Gastroesophageal sphincter (tissue), 4 donors: Measurements from ENCODE around the gene LILRA2. TPM values are rescaled to one million over a fixed set of nuclear protein-coding genes. Genes with fewer than 3 reads are reported as not detected.
"Not testable (repeated sequence)": the region's sequence is repeated elsewhere in the genome, so short reads cannot be mapped to it uniquely, and the experiment has no call there.

Experiments used
- ATAC-seq: fragments of 150-250 bp; one replicate; pipeline ENCODE4 v1.9.1; 2016; ENCODE audit warnings: mild to moderate bottlenecking, moderate library complexity
- H3K27ac ChIP-seq, 4 donors: fragments of 200-600 bp; sonication (generic) in 3 of 4; 1 replicate in 3 of 4; 2 replicates in 1 of 4; pipeline ENCODE4 v1.5.1; 2016 to 2019
- H3K27me3 ChIP-seq: fragments of 200-600 bp; sonication (generic); one replicate; pipeline ENCODE4 v1.5.1; 2019
- H3K36me3 ChIP-seq, 2 donors: fragments of 200-600 bp; sonication (generic); one replicate each; pipeline ENCODE4 v1.5.1; 2019; ENCODE audit warnings: control low read depth in 1 of 2
- H3K4me1 ChIP-seq, 3 donors: fragments of 200-600 bp; sonication (generic); 1 replicate in 2 of 3; 2 replicates in 1 of 3; pipeline ENCODE4 v1.5.1; 2016 to 2019; ENCODE audit warnings: control low read depth in 2 of 3
- H3K4me3 ChIP-seq, 2 donors: fragments of 200-600 bp; sonication (generic); one replicate each; pipeline ENCODE4 v1.5.1; 2019; ENCODE audit warnings: mild to moderate bottlenecking in 1 of 2, moderate library complexity in 1 of 2
- H3K9me3 ChIP-seq, 3 donors: fragments of 200-600 bp; sonication (generic); one replicate each; pipeline ENCODE4 v1.5.1; 2017 to 2019; ENCODE audit warnings: control low read depth in 2 of 3
- CTCF ChIP-seq, 4 experiments: fragments of 200-600 bp in 2 of 4; fragments of 450-650 bp in 2 of 4; sonication (generic) in 1 of 4; IDR thresholded peaks; one replicate each; pipeline ENCODE4 v1.5.1; 2017 to 2019; ENCODE audit warnings: antibody characterized with exemption in 4 of 4, mild to moderate bottlenecking in 2 of 4, moderate library complexity in 2 of 4
- EP300 ChIP-seq: sonication (generic); formaldehyde crosslinking; IDR thresholded peaks from one replicate; pipeline ENCODE4 v1.6.1; 2017; ENCODE audit warnings: antibody characterized with exemption, mild to moderate bottlenecking
- POLR2A ChIP-seq, 2 donors: fragments of 450-650 bp; IDR thresholded peaks; one replicate each; pipeline ENCODE4 v1.6.1; 2017; ENCODE audit warnings: antibody characterized with exemption in 2 of 2, mild to moderate bottlenecking in 2 of 2, moderate library complexity in 1 of 2
- POLR2AphosphoS5 ChIP-seq: sonication (generic); formaldehyde crosslinking; IDR thresholded peaks from one replicate; pipeline ENCODE4 v1.6.1; 2017; ENCODE audit warnings: antibody characterized with exemption
- WGBS, 2 donors: methylation state at CpG; one replicate each; pipeline ENCODE4 v1.1.5; 2018; ENCODE audit warnings: low coverage in 1 of 2; 5-methylcytosine and 5-hydroxymethylcytosine counted together
- total RNA-seq, 4 donors: library from RNA; depleted of rRNA; stranded (reverse); fragments of >200 nt; gene quantifications; one replicate each; pipeline ENCODE4 v1.1.0, GENCODE V29; 2016

Gene LILRA2
- total RNA-seq, 4 donors from 2014 or later: 0.47 to 2.4 (median 1.5) TPM

- ATAC-seq: no peak
- Histone ChIP-seq H3K9me3 (peaks cover 0 to 5% (median 0%) of the 10 kb centered on the region in 3 donors), H3K27ac (no peak overlapping the region), H3K4me1 (no peaks in the 10 kb centered on the region), H3K36me3 (no peaks in the 10 kb centered on the region), H3K4me3 (no peak overlapping the region), H3K27me3 (peaks cover 12% of the 10 kb centered on the region)
- no peak for TF ChIP-seq CTCF (IDR thresholded peaks at IDR 0.05)
- no peak for TF ChIP-seq EP300
- no peak for TF ChIP-seq POLR2AphosphoS5
- TF ChIP-seq POLR2A (IDR thresholded peaks at IDR 0.05): no peak
- WGBS, 2 donors: 76 to 83% methylated on average over 2 to 3 of the region's 4 CpGs
Observed at GRCh38 chr19:54620464-54620863, 46.9 kb downstream of the LILRA2 start.

- H3K27me3 ChIP-seq: peaks cover 21% of the 10 kb centered on the region
- no peaks in the 10 kb centered on the region for H3K36me3 ChIP-seq
- ATAC-seq: no peak
- WGBS, 2 donors: 20 to 61% methylated on average over 1 to 4 of the region's 4 CpGs
- H3K4me3 ChIP-seq: no peak overlapping the region
- no peak overlapping the region for H3K27ac ChIP-seq
- no peaks in the 10 kb centered on the region for H3K4me1 ChIP-seq
- TF ChIP-seq POLR2A (IDR thresholded peaks at IDR 0.05) (no peak), POLR2AphosphoS5 (no peak), EP300 (no peak), CTCF (IDR thresholded peaks at IDR 0.05) (no peak)
- peaks cover 0 to 10% (median 0%) of the 10 kb centered on the region in 3 donors for H3K9me3 ChIP-seq
Observed at GRCh38 chr19:54622431-54622830, 48.8 kb downstream of the LILRA2 start.

GRCh38 chr19:54624234-54624633, 50.6 kb downstream of the LILRA2 start:
- not testable (repeated sequence) for ATAC-seq
- no CpG with 5 or more reads among the region's 10 CpGs for WGBS, 2 donors

GRCh38 chr19:54624934-54625730, 51.5 kb downstream of the LILRA2 start:
- not testable (repeated sequence) for H3K27ac ChIP-seq, H3K4me3 ChIP-seq, H3K4me1 ChIP-seq, H3K36me3 ChIP-seq, ATAC-seq
- 78 to 83% methylated on average over 2 to 6 of the region's 15 CpGs for WGBS, 2 donors
- Histone ChIP-seq H3K27me3 (peaks cover 48% of the 10 kb centered on the region), H3K9me3 (peaks cover 0 to 16% (median 0%) of the 10 kb centered on the region in 3 donors)

More at GRCh38 chr19:54624234-54624633, 50.6 kb downstream of the LILRA2 start:
- not testable (repeated sequence) for H3K4me3 ChIP-seq, H3K36me3 ChIP-seq, H3K27ac ChIP-seq, H3K4me1 ChIP-seq
- H3K9me3 ChIP-seq: peaks cover 0 to 16% (median 0%) of the 10 kb centered on the region in 3 donors
- H3K27me3 ChIP-seq: peaks cover 39% of the 10 kb centered on the region

- no peak overlapping the region for H3K27ac ChIP-seq
- H3K4me1 ChIP-seq: no peaks in the 10 kb centered on the region
- H3K36me3 ChIP-seq: no peaks in the 10 kb centered on the region
- peaks cover 55% of the 10 kb centered on the region for H3K27me3 ChIP-seq
- no peak for ATAC-seq
- H3K9me3 ChIP-seq: peaks cover 0 to 16% (median 0%) of the 10 kb centered on the region in 3 donors
- 86% methylated on average over 6 of the region's 8 CpGs; no CpG with 5 or more reads in 1 of the 2 donors for WGBS, 2 donors
- TF ChIP-seq POLR2A (IDR thresholded peaks at IDR 0.05) (no peak), CTCF (IDR thresholded peaks at IDR 0.05) (no peak), EP300 (no peak), POLR2AphosphoS5 (no peak)
- no peak overlapping the region for H3K4me3 ChIP-seq
Observed at GRCh38 chr19:54626757-54627156, 53.2 kb downstream of the LILRA2 start.

GRCh38 chr19:54627912-54628311, 54.3 kb downstream of the LILRA2 start:
- H3K27ac ChIP-seq, H3K4me3 ChIP-seq, ATAC-seq, H3K4me1 ChIP-seq, H3K36me3 ChIP-seq: not testable (repeated sequence)
- 24 to 71% methylated on average over 1 to 4 of the region's 4 CpGs for WGBS, 2 donors
- H3K9me3 ChIP-seq: peaks cover 0 to 16% (median 0%) of the 10 kb centered on the region in 3 donors
- H3K27me3 ChIP-seq: peaks cover 66% of the 10 kb centered on the region

- ATAC-seq, H3K27ac ChIP-seq, H3K4me1 ChIP-seq, H3K36me3 ChIP-seq: not testable (repeated sequence)
- Histone ChIP-seq H3K9me3 (peaks cover 0 to 16% (median 0%) of the 10 kb centered on the region in 3 donors), H3K27me3 (peaks cover 82% of the 10 kb centered on the region), H3K4me3 (peak within 1 kb of the TSS in 1 of 2 donors; percentile 16)
- WGBS, 2 donors: 69 to 70% methylated on average over 5 to 8 of the region's 9 CpGs
Observed at GRCh38 chr19:54630262-54630661, 56.7 kb downstream of the LILRA2 start, which contains the start of gene LILRB1. Gene LILRB1 (plus strand): TSS chr19:54630484. CDS start chr19:54631074, 590 bp downstream.
